Stimulated activated naive CD8-positive, alpha-beta T cell treated with anti-CD3 and anti-CD28 coated beads, Interleukin-15, Interleukin-2, amounts not matched to agents 100 ng/mL and 50 ng/mL, for 24 hours (primary cell): ENCODE measurements around the gene OSTN.

ENCODE experiments used
- H3K27ac Mint-ChIP-seq: one replicate; pipeline ENCODE4 v1.8.0; 2021; ENCODE audit warnings: mild to moderate bottlenecking, mixed read lengths
- H3K27me3 Mint-ChIP-seq: one replicate; pipeline ENCODE4 v1.8.0; 2021; ENCODE audit warnings: mixed read lengths
- H3K36me3 Mint-ChIP-seq: one replicate; pipeline ENCODE4 v1.8.0; 2021; ENCODE audit warnings: low read depth, mixed read lengths
- H3K4me1 Mint-ChIP-seq: one replicate; pipeline ENCODE4 v1.8.0; 2021; ENCODE audit warnings: low read depth, mixed read lengths
- H3K4me3 Mint-ChIP-seq: one replicate; pipeline ENCODE4 v1.8.0; 2021; ENCODE audit warnings: mild to moderate bottlenecking, mixed read lengths
- H3K9me3 Mint-ChIP-seq: one replicate; pipeline ENCODE4 v1.8.0; 2021; ENCODE audit warnings: mixed read lengths

Gene OSTN

DNA sequence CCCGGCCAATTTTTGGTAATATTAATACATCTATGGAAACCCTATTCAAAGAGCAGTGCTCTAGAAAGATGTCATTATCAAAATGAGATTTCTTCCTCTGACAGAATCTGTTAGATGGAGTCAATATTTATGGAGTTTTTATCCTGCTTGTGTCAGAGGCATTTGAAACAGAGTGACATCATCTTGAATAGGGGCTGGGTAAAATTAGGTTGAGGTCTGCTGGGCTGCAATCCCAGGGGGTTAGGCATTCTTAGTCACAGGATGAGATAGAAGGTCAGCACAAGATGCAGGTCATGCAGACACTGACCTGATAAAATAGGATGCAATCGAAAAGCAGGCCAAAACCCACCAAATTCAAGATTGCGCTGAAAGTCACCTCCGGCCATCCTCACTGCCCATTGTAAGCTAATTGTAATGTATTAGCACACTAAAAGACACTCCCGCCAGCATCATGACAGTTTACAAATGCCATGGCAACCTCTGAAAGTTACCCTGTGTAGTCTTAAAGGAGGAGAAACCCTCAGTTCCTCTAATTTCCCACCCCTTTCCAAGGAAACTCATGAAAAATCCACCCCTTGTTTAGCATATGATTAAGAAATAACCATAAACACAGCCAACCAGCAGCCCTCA is 102.9 kb downstream of the OSTN start:
- no peak overlapping the region for H3K4me3 Mint-ChIP-seq

DNA sequence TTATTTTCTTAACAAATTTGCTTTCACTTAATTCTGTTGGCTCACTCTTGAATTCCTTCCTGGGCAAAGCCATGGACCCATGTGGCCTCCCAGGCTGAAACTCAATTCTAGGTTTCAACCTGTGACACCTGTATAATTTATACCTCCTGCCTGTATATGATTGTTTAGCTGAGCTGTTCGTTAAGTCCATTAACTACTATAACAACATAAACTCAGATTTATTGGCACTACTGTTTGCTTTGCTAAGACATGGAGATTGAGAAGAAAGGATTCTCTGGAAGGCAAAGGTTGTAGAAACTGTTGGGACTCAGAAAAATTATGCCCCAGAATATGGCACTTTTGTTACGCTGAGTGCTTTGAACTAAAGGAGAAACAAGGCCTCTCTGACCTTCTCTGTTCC is 103.4 kb downstream of the OSTN start:
- Mint-ChIP-seq H3K27me3 (no peaks in the 10 kb centered on the region), H3K4me1 (peaks cover 28% of the 10 kb centered on the region), H3K27ac (no peak overlapping the region), H3K36me3 (no peaks in the 10 kb centered on the region), H3K4me3 (no peak overlapping the region), H3K9me3 (no peaks in the 10 kb centered on the region)

More for the DNA sequence above, 102.9 kb downstream of the OSTN start:
- Mint-ChIP-seq H3K27ac (no peak overlapping the region), H3K27me3 (no peaks in the 10 kb centered on the region), H3K4me1 (peaks cover 32% of the 10 kb centered on the region), H3K9me3 (no peaks in the 10 kb centered on the region), H3K36me3 (no peaks in the 10 kb centered on the region)

DNA sequence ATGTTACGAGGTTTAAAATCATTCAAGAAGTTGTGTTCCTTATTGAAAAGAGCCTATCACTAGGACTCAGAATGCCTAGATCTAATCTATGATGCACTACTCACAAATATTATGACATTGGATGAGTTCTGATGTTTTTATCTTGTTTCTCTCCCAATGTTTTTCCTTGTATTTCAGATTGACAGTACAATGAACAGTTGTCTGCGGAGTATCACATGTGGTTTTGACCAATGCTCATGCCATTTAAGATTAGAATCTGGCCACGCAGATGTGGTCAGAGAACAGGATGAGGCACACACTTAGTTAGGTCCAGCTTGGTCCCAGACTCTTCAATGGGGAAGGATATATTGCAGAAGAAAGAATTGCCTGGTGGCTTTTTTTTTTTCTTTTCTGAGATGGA is 104.6 kb downstream of the OSTN start:
- H3K27me3 Mint-ChIP-seq = no peaks in the 10 kb centered on the region
- no peaks in the 10 kb centered on the region for H3K36me3 Mint-ChIP-seq
- no peaks in the 10 kb centered on the region for H3K9me3 Mint-ChIP-seq
- H3K27ac Mint-ChIP-seq = no peak overlapping the region
- H3K4me1 Mint-ChIP-seq = peaks cover 25% of the 10 kb centered on the region
- no peak overlapping the region for H3K4me3 Mint-ChIP-seq

DNA sequence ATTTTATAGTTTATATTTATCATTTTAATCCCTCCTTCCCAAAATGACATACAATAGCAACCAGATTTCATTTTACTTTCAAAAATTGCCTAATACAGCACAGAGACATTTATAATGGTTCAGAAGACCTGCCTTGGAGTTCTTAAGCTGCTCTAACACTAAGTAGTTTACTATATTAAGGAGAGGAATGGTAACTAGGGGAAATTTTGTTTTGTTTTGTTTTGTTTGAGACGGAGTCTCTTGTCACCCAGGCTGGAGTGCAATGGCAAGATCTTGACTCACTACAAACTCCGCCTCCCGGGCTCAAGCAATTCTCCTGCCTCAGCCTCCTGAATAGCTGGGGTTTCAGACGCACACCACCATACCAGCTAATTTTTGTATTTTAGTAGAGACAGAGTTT is 107.4 kb downstream of the OSTN start:
- no peaks in the 10 kb centered on the region for H3K9me3 Mint-ChIP-seq
- no peak overlapping the region for H3K27ac Mint-ChIP-seq
- no peak overlapping the region for H3K4me3 Mint-ChIP-seq
- H3K4me1 Mint-ChIP-seq = peaks cover 5% of the 10 kb centered on the region
- H3K36me3 Mint-ChIP-seq = no peaks in the 10 kb centered on the region
- H3K27me3 Mint-ChIP-seq = no peaks in the 10 kb centered on the region

DNA sequence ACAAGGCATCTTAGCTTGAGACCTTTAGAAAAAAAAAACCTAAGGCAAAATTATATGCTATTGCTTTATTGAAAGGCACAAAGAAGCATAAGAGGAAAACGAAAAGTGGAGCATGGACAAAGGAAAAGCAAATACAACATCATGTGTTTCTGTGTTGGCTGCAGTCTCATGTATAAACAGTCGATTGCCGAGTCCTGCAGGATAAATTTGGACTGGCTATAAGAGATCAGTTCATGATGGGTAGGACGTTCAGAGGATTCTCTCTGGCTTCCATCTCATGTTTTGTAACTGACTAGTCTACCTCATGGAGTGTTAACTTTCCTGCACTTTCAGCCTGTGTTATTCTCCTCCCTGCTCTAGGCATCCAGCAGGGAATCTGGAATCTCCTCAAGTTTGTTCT is 108.3 kb downstream of the OSTN start:
- no peaks in the 10 kb centered on the region for H3K9me3 Mint-ChIP-seq
- no peak overlapping the region for H3K4me3 Mint-ChIP-seq
- H3K27me3 Mint-ChIP-seq = no peaks in the 10 kb centered on the region
- peaks cover 2% of the 10 kb centered on the region for H3K4me1 Mint-ChIP-seq
- no peak overlapping the region for H3K27ac Mint-ChIP-seq
- no peaks in the 10 kb centered on the region for H3K36me3 Mint-ChIP-seq

DNA sequence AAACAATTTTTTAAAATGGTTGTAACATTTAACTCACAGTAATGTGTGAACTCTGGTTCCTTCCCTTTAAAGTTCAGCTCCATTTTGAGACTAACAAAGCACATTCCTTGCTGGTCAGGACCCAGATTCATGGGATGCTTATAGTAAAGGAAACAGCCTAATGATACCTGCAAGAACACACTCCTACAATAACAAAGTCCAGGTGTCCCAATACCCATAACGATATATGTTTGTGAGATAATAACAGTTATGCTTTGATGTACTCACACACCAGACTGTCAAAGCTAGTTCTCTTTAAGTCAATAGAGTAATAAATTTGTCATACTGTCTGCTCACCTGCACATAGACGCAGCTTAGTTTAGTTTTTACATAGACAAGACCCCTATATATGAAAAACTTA is 114.3 kb downstream of the OSTN start:
- H3K4me1 Mint-ChIP-seq = no peaks in the 10 kb centered on the region

DNA sequence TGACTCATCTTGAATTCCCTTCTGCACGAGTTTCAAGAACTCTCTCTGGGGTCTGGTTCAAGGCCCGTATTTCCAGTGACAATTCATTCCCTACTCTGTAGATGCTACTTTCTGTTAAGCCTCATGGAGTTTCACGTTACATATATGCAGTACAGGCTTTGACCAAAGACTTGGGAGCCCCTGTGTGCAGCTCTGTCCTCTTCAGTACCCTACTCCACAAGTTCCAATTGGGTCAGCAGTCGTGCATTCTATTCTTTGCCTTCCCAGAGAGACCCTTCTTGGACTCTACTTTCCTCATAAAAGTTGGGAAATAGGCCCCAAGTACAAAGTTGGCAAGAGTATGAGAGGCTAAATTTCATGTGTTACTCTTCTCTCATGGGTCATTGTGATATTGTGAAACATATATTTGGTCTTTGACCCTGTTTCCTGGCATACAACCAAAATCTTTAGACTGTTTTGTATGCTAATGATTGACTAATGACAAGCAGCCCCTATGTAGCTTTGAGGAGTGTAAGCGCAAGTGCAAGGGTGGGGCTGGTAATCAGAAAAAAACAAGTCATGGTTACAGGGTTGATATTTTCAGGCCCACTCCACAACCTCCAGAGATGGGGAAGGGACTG is 115.2 kb downstream of the OSTN start:
- Mint-ChIP-seq H3K27me3 (no peaks in the 10 kb centered on the region), H3K36me3 (no peaks in the 10 kb centered on the region), H3K4me1 (no peaks in the 10 kb centered on the region), H3K4me3 (no peak overlapping the region), H3K27ac (no peak overlapping the region), H3K9me3 (no peaks in the 10 kb centered on the region)

More for the DNA sequence above, 114.3 kb downstream of the OSTN start:
- Mint-ChIP-seq H3K36me3 (no peaks in the 10 kb centered on the region), H3K27me3 (no peaks in the 10 kb centered on the region), H3K27ac (no peak overlapping the region), H3K9me3 (no peaks in the 10 kb centered on the region), H3K4me3 (no peak overlapping the region)
